Fibroblast of skin of scalp (primary cell): ENCODE data around the gene MCM10.
"Not testable (repeated sequence)": the region's sequence is repeated elsewhere in the genome, so short reads cannot be mapped to it uniquely, and the experiment has no call there.

Source experiments
- DNase-seq: peaks from one replicate; pipeline ENCODE4 v3.0.0-alpha.2; 2013

MCM10 gene

GRCh38 chr10:13221572-13221971 is 60.2 kb downstream of the MCM10 start:
- DNase-seq = no peak

- no peak for DNase-seq
Observed at GRCh38 chr10:13222151-13222550, 60.8 kb downstream of the MCM10 start.

GRCh38 chr10:13222566-13222965 is 61.2 kb downstream of the MCM10 start:
- no peak for DNase-seq

- no peak for DNase-seq
Observed at GRCh38 chr10:13223241-13223640, 61.9 kb downstream of the MCM10 start.

- DNase-seq = no peak
Observed at GRCh38 chr10:13224210-13224995, 63.0 kb downstream of the MCM10 start.

GRCh38 chr10:13225601-13226000 is 64.2 kb downstream of the MCM10 start:
- DNase-seq = no peak

GRCh38 chr10:13227031-13227430 is 65.7 kb downstream of the MCM10 start:
- no peak for DNase-seq

GRCh38 chr10:13231190-13231589 is 69.8 kb downstream of the MCM10 start:
- no peak for DNase-seq

GRCh38 chr10:13231808-13232207 is 70.5 kb downstream of the MCM10 start:
- DNase-seq = no peak

GRCh38 chr10:13233358-13233757 is 72.0 kb downstream of the MCM10 start:
- DNase-seq = no peak

- no peak for DNase-seq
Observed at GRCh38 chr10:13234172-13234571, 72.8 kb downstream of the MCM10 start, which contains the start of gene UCMA. UCMA (minus strand) TSS chr10:13234374; CDS start chr10:13234258, 116 bp downstream.

- not testable (repeated sequence) for DNase-seq
Observed at GRCh38 chr10:13234736-13235135, 73.4 kb downstream of the MCM10 start.

- no peak for DNase-seq
Observed at GRCh38 chr10:13236638-13237037, 75.3 kb downstream of the MCM10 start.

- no peak for DNase-seq
Observed at GRCh38 chr10:13238271-13239077, 77.1 kb downstream of the MCM10 start.

GRCh38 chr10:13239923-13240322 is 78.6 kb downstream of the MCM10 start:
- no peak for DNase-seq

- no peak for DNase-seq
Observed at GRCh38 chr10:13241613-13242012, 80.3 kb downstream of the MCM10 start.

GRCh38 chr10:13242260-13242659 is 80.9 kb downstream of the MCM10 start:
- DNase-seq = not testable (repeated sequence)

- no peak for DNase-seq
Observed at GRCh38 chr10:13247246-13247645, 85.9 kb downstream of the MCM10 start.

- DNase-seq = no peak
Observed at GRCh38 chr10:13247784-13248183, 86.4 kb downstream of the MCM10 start.

- DNase-seq = no peak
Observed at GRCh38 chr10:13253726-13254125, 92.4 kb downstream of the MCM10 start.

- DNase-seq = no peak
Observed at GRCh38 chr10:13256627-13257026, 95.3 kb downstream of the MCM10 start.

GRCh38 chr10:13257621-13258140 is 96.3 kb downstream of the MCM10 start:
- no peak for DNase-seq
